GM23338 (cell line): ENCODE measurements around the gene MEAK7. TPM values are rescaled to one million over a fixed set of nuclear protein-coding genes. Genes with fewer than 3 reads are reported as not detected.

Experiments used
- ATAC-seq: fragments of 200-7000 bp; cut with Tn5 transposase; 3 replicates; pipeline ENCODE4 v1.9.1; 2020
- DNase-seq: peaks from one replicate; pipeline ENCODE4 v3.0.0-alpha.2; 2015; ENCODE audit warnings: low spot score
- H2AFZ ChIP-seq: fragments of 200-600 bp; sonication (generic); 2 replicates; pipeline ENCODE4 v1.8.0; 2016; ENCODE audit warnings: antibody characterized with exemption, mild to moderate bottlenecking, moderate library complexity
- H3F3A ChIP-seq: fragments of 200-600 bp; sonication (generic); replicated peaks from 2 replicates; pipeline ENCODE4 v1.8.0; 2017; ENCODE audit warnings: antibody characterized with exemption, mixed run types, low read depth
- H3K27ac ChIP-seq: fragments of 200-600 bp; sonication (generic); 2 replicates; pipeline ENCODE4 v1.6.1; 2016; ENCODE audit warnings: low read depth
- H3K27me3 ChIP-seq: fragments of 200-600 bp; sonication (generic); 2 replicates; pipeline ENCODE4 v1.8.0; 2016; ENCODE audit warnings: mild to moderate bottlenecking, mixed run types, moderate library complexity; ENCODE audit not compliant: insufficient read depth
- H3K36me3 ChIP-seq: fragments of 200-600 bp; sonication (generic); 2 replicates; pipeline ENCODE4 v1.8.0; 2016; ENCODE audit warnings: mild to moderate bottlenecking; ENCODE audit not compliant: insufficient read depth
- H3K4me1 ChIP-seq: fragments of 200-600 bp; sonication (generic); 2 replicates; pipeline ENCODE4 v1.8.0; 2016; ENCODE audit warnings: mild to moderate bottlenecking, moderate library complexity; ENCODE audit not compliant: insufficient read depth
- H3K4me2 ChIP-seq: fragments of 200-600 bp; sonication (generic); 2 replicates; pipeline ENCODE4 v1.7.1; 2017; ENCODE audit warnings: mixed run types
- H3K4me3 ChIP-seq: fragments of 200-600 bp; sonication (generic); 2 replicates; pipeline ENCODE4 v1.6.1; 2016; ENCODE audit warnings: mixed run types
- H3K79me2 ChIP-seq: fragments of 200-600 bp; sonication (generic); replicated peaks from 2 replicates; pipeline ENCODE4 v1.8.0; 2017; ENCODE audit warnings: mild to moderate bottlenecking; ENCODE audit not compliant: insufficient read depth
- H3K9me2 ChIP-seq: fragments of 200-600 bp; sonication (generic); 2 replicates; pipeline ENCODE4 v1.8.0; 2017; ENCODE audit not compliant: insufficient read depth
- H4K20me1 ChIP-seq: fragments of 200-600 bp; sonication (generic); replicated peaks from 2 replicates; pipeline ENCODE4 v1.8.0; 2017; ENCODE audit warnings: mild to moderate bottlenecking; ENCODE audit not compliant: insufficient read depth
- H3K27ac Mint-ChIP-seq: 2 replicates; pipeline ENCODE4 v1.8.0; 2020; ENCODE audit warnings: inconsistent platforms, mild to moderate bottlenecking, moderate library complexity, mixed read lengths
- H3K27me3 Mint-ChIP-seq: 3 replicates; pipeline ENCODE4 v1.8.0; 2022; ENCODE audit warnings: low read depth, mild to moderate bottlenecking, moderate library complexity, mixed read lengths, inconsistent platforms; ENCODE audit not compliant: insufficient read depth, poor library complexity
- H3K36me3 Mint-ChIP-seq: 3 replicates; pipeline ENCODE4 v1.8.0; 2021; ENCODE audit warnings: low read depth, mild to moderate bottlenecking, inconsistent platforms, moderate library complexity, mixed read lengths
- H3K4me1 Mint-ChIP-seq: 3 replicates; pipeline ENCODE4 v1.8.0; 2020; ENCODE audit warnings: mild to moderate bottlenecking, inconsistent platforms, mixed read lengths
- H3K4me3 Mint-ChIP-seq: 3 replicates; pipeline ENCODE4 v1.8.0; 2021; ENCODE audit warnings: moderate library complexity, mild to moderate bottlenecking, inconsistent platforms, mixed read lengths
- H3K9me3 Mint-ChIP-seq: 3 replicates; pipeline ENCODE4 v1.8.0; 2020; ENCODE audit warnings: moderate library complexity, mild to moderate bottlenecking, inconsistent platforms, mixed read lengths
- CREB1 ChIP-seq: fragments of 250-450 bp; sonication (Bioruptor Pico); IDR thresholded peaks from 2 replicates; pipeline ENCODE4 v1.5.0; 2020; ENCODE audit warnings: low read depth, mild to moderate bottlenecking, moderate library complexity
- ETS1 ChIP-seq: IDR thresholded peaks from 2 replicates; pipeline ENCODE4 v1.6.1; 2016; ENCODE audit warnings: antibody characterized with exemption
- EZH2 ChIP-seq: fragments of 200-600 bp; sonication (generic); IDR thresholded peaks from one replicate; pipeline ENCODE4 v1.8.0; 2017; ENCODE audit warnings: antibody characterized with exemption, mild to moderate bottlenecking, low read depth; ENCODE audit not compliant: unreplicated experiment
- EZH2phosphoT487 ChIP-seq: fragments of 200-600 bp; sonication (generic); IDR thresholded peaks from one replicate; pipeline ENCODE4 v1.8.1; 2018; ENCODE audit warnings: antibody characterized with exemption; ENCODE audit not compliant: unreplicated experiment
- JUNB ChIP-seq: IDR thresholded peaks from one replicate; pipeline ENCODE4 v1.6.1; 2016; ENCODE audit warnings: antibody characterized with exemption; ENCODE audit not compliant: unreplicated experiment
- NANOG ChIP-seq: IDR thresholded peaks from 2 replicates; pipeline ENCODE4 v1.6.1; 2016; ENCODE audit warnings: antibody characterized with exemption, borderline replicate concordance
- POLR2AphosphoS5 ChIP-seq: IDR thresholded peaks from 2 replicates; pipeline ENCODE4 v1.6.1; 2016; ENCODE audit warnings: antibody characterized with exemption, low read depth
- STAT1 ChIP-seq: IDR thresholded peaks from one replicate; pipeline ENCODE4 v1.6.1; 2016; ENCODE audit warnings: antibody characterized with exemption; ENCODE audit not compliant: unreplicated experiment
- ZNF114 ChIP-seq: fragments of 250-450 bp; sonication (Bioruptor Pico); IDR thresholded peaks from 2 replicates; pipeline ENCODE4 v1.5.0; 2020; ENCODE audit warnings: mild to moderate bottlenecking, moderate library complexity
- ZNF331 ChIP-seq: fragments of 250-450 bp; sonication (Bioruptor Pico); IDR thresholded peaks from 2 replicates; pipeline ENCODE4 v1.5.0; 2020; ENCODE audit warnings: low read depth, mild to moderate bottlenecking, moderate library complexity
- polyA plus RNA-seq: library from polyadenylated mRNA; unstranded; fragments of >200 nt; fragmentation: Nextera tagmentation; extraction: Ambion mirVana; gene quantifications from 2 replicates; pipeline ENCODE4 v1.2.1, GENCODE V29; 2016
- total RNA-seq: library from RNA; depleted of rRNA; stranded (reverse); fragments of >200 nt; shearing (Covaris generic); gene quantifications from 2 replicates; pipeline ENCODE4 v1.2.3, GENCODE V29; 2014
- TF ChIP-seq, protein P1 (sequence below): fragments of 250-450 bp; sonication (Bioruptor Pico); IDR thresholded peaks from 2 replicates; pipeline ENCODE4 v1.5.0; 2020; ENCODE audit warnings: mild to moderate bottlenecking, moderate library complexity
- TF ChIP-seq, protein P2 (sequence below): IDR thresholded peaks from one replicate; pipeline ENCODE4 v1.6.1; 2018; ENCODE audit warnings: antibody characterized with exemption; ENCODE audit not compliant: unreplicated experiment
- TF ChIP-seq, protein P3 (sequence below), 2 experiments: fragments of 200-600 bp in 1 of 2; sonication (generic) in 1 of 2; conservative IDR thresholded peaks; 2 replicates each; pipeline versions ENCODE4 v1.5.1 to v1.6.1; 2016 to 2017; ENCODE audit warnings: antibody characterized with exemption in 2 of 2, low read depth in 2 of 2, mild to moderate bottlenecking in 2 of 2, moderate library complexity in 1 of 2

Gene MEAK7
- total and polyA plus RNA-seq, 2 experiments from 2014 or later, result 7.5 to 17.2 TPM

DNA sequence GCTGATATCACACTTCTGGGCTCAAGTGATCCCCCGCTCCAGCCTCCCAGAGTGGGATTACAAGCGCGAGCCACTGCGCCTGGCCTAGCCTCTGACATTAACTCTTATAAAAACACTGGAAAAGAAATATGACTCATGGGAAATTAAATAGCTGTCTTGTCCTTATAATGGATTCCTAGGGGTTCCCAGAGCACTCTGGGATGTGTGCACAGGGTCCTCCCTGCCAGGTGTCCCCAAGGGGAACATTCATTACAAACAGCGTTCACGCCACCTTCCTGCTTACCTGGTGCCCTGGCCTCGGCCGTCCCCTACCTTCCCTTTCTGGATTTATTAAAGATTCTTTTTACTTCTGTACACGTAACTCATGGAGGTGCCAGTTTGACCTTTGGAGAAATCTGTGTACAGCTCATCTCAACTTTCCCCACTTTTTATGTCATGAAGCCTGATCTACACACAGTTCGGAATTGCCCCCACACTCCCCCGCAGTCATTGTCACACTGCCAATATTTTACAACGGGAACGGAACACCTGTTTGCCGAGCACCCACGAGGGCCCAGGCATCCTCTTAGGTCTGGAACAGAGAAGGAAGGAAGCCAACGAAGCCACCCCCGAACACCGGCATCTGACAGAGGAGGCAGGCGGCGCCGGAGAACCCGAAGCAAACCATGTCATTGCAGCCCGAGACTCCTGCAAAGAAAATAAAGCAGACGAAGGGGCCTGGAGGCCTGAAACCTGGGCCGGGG lies 39.7 kb upstream of the MEAK7 start:
- no peaks in the 10 kb centered on the region; the same call in 1 of the 2 replicates for H4K20me1 ChIP-seq
- ATAC-seq, result no peak
- Mint-ChIP-seq H3K27me3 (peaks cover 11% of the 10 kb centered on the region), H3K36me3 (no peaks in the 10 kb centered on the region), H3K4me1 (peaks cover 21% of the 10 kb centered on the region), H3K9me3 (no peaks in the 10 kb centered on the region), H3K4me3 (no peak overlapping the region), H3K27ac (no peak overlapping the region)
- H3K4me2 ChIP-seq, result no peak overlapping the region
- peaks cover 6% of the 10 kb centered on the region; the same call in 1 of the 2 replicates for H3K4me1 ChIP-seq
- H3K9me2 ChIP-seq, result no peaks in the 10 kb centered on the region
- H3K27ac ChIP-seq, result no peak overlapping the region
- peak overlapping the region; percentile 63; the same call in 1 of the 2 replicates for H2AFZ ChIP-seq
- no peaks in the 10 kb centered on the region for H3K36me3 ChIP-seq
- no peak overlapping the region for H3K4me3 ChIP-seq
- H3K79me2 ChIP-seq, result no peaks in the 10 kb centered on the region
- DNase-seq, result no peak
- TF ChIP-seq ZNF114 (CRISPR knock-in tag) (no peak), EZH2phosphoT487 (no peak), ETS1 (no peak), CREB1 (CRISPR knock-in tag) (no peak), POLR2AphosphoS5 (no peak), JUNB (no peak), STAT1 (no peak), EZH2 (no peak), NANOG (no peak), ZNF331 (no peak)
- TF ChIP-seq, protein P1, sequence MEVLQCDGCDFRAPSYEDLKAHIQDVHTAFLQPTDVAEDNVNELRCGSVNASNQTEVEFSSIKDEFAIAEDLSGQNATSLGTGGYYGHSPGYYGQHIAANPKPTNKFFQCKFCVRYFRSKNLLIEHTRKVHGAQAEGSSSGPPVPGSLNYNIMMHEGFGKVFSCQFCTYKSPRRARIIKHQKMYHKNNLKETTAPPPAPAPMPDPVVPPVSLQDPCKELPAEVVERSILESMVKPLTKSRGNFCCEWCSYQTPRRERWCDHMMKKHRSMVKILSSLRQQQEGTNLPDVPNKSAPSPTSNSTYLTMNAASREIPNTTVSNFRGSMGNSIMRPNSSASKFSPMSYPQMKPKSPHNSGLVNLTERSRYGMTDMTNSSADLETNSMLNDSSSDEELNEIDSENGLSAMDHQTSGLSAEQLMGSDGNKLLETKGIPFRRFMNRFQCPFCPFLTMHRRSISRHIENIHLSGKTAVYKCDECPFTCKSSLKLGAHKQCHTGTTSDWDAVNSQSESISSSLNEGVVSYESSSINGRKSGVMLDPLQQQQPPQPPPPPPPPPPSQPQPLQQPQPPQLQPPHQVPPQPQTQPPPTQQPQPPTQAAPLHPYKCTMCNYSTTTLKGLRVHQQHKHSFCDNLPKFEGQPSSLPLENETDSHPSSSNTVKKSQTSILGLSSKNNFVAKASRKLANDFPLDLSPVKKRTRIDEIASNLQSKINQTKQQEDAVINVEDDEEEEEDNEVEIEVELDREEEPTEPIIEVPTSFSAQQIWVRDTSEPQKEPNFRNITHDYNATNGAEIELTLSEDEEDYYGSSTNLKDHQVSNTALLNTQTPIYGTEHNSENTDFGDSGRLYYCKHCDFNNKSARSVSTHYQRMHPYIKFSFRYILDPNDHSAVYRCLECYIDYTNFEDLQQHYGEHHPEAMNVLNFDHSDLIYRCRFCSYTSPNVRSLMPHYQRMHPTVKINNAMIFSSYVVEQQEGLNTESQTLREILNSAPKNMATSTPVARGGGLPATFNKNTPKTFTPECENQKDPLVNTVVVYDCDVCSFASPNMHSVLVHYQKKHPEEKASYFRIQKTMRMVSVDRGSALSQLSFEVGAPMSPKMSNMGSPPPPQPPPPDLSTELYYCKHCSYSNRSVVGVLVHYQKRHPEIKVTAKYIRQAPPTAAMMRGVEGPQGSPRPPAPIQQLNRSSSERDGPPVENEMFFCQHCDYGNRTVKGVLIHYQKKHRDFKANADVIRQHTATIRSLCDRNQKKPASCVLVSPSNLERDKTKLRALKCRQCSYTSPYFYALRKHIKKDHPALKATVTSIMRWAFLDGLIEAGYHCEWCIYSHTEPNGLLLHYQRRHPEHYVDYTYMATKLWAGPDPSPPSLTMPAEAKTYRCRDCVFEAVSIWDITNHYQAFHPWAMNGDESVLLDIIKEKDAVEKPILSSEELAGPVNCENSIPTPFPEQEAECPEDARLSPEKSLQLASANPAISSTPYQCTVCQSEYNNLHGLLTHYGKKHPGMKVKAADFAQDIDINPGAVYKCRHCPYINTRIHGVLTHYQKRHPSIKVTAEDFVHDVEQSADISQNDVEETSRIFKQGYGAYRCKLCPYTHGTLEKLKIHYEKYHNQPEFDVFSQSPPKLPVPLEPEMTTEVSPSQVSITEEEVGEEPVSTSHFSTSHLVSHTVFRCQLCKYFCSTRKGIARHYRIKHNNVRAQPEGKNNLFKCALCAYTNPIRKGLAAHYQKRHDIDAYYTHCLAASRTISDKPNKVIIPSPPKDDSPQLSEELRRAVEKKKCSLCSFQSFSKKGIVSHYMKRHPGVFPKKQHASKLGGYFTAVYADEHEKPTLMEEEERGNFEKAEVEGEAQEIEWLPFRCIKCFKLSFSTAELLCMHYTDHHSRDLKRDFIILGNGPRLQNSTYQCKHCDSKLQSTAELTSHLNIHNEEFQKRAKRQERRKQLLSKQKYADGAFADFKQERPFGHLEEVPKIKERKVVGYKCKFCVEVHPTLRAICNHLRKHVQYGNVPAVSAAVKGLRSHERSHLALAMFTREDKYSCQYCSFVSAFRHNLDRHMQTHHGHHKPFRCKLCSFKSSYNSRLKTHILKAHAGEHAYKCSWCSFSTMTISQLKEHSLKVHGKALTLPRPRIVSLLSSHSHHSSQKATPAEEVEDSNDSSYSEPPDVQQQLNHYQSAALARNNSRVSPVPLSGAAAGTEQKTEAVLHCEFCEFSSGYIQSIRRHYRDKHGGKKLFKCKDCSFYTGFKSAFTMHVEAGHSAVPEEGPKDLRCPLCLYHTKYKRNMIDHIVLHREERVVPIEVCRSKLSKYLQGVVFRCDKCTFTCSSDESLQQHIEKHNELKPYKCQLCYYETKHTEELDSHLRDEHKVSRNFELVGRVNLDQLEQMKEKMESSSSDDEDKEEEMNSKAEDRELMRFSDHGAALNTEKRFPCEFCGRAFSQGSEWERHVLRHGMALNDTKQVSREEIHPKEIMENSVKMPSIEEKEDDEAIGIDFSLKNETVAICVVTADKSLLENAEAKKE (CRISPR knock-in tag), result no peak
- TF ChIP-seq, protein P2, sequence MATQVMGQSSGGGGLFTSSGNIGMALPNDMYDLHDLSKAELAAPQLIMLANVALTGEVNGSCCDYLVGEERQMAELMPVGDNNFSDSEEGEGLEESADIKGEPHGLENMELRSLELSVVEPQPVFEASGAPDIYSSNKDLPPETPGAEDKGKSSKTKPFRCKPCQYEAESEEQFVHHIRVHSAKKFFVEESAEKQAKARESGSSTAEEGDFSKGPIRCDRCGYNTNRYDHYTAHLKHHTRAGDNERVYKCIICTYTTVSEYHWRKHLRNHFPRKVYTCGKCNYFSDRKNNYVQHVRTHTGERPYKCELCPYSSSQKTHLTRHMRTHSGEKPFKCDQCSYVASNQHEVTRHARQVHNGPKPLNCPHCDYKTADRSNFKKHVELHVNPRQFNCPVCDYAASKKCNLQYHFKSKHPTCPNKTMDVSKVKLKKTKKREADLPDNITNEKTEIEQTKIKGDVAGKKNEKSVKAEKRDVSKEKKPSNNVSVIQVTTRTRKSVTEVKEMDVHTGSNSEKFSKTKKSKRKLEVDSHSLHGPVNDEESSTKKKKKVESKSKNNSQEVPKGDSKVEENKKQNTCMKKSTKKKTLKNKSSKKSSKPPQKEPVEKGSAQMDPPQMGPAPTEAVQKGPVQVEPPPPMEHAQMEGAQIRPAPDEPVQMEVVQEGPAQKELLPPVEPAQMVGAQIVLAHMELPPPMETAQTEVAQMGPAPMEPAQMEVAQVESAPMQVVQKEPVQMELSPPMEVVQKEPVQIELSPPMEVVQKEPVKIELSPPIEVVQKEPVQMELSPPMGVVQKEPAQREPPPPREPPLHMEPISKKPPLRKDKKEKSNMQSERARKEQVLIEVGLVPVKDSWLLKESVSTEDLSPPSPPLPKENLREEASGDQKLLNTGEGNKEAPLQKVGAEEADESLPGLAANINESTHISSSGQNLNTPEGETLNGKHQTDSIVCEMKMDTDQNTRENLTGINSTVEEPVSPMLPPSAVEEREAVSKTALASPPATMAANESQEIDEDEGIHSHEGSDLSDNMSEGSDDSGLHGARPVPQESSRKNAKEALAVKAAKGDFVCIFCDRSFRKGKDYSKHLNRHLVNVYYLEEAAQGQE, result no peak
- TF ChIP-seq, protein P3, sequence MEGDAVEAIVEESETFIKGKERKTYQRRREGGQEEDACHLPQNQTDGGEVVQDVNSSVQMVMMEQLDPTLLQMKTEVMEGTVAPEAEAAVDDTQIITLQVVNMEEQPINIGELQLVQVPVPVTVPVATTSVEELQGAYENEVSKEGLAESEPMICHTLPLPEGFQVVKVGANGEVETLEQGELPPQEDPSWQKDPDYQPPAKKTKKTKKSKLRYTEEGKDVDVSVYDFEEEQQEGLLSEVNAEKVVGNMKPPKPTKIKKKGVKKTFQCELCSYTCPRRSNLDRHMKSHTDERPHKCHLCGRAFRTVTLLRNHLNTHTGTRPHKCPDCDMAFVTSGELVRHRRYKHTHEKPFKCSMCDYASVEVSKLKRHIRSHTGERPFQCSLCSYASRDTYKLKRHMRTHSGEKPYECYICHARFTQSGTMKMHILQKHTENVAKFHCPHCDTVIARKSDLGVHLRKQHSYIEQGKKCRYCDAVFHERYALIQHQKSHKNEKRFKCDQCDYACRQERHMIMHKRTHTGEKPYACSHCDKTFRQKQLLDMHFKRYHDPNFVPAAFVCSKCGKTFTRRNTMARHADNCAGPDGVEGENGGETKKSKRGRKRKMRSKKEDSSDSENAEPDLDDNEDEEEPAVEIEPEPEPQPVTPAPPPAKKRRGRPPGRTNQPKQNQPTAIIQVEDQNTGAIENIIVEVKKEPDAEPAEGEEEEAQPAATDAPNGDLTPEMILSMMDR (conservative IDR thresholded peaks at IDR 0.05; ENCODE audit: low read depth in 2 of 2), result no peak
- no peaks in the 10 kb centered on the region for H3K27me3 ChIP-seq
- 0 out of 2 replicates have a peak, but pooled peaks cover under 1% of the 10 kb centered on the region for H3F3A ChIP-seq
